ENCODE measurements around the gene USH1G. TPM values are rescaled to one million over a fixed set of nuclear protein-coding genes. Genes with fewer than 3 reads are reported as not detected.

Gene USH1G
- total and polyA plus RNA-seq, 2 of the 13 experiments (the other 11 are each of a cell fraction or from before 2014, with no cell fraction given) = 0.04 TPM; not detected in 1

DNA sequence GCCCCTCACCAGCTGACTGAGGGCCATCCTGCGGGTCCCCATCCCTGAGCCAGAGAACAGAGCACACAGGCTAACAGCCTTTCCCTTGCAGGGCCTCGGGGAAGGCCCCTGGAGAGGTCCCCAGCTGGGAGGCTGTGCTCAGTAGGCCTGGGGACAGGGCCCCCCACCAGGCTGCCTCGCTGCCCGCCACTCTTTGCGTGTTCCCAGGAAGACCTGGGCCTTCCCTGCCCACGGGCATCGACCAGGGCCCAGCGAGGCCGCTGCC lies 48.7 kb upstream of the USH1G start (continued):
- TF ChIP-seq, protein P1, sequence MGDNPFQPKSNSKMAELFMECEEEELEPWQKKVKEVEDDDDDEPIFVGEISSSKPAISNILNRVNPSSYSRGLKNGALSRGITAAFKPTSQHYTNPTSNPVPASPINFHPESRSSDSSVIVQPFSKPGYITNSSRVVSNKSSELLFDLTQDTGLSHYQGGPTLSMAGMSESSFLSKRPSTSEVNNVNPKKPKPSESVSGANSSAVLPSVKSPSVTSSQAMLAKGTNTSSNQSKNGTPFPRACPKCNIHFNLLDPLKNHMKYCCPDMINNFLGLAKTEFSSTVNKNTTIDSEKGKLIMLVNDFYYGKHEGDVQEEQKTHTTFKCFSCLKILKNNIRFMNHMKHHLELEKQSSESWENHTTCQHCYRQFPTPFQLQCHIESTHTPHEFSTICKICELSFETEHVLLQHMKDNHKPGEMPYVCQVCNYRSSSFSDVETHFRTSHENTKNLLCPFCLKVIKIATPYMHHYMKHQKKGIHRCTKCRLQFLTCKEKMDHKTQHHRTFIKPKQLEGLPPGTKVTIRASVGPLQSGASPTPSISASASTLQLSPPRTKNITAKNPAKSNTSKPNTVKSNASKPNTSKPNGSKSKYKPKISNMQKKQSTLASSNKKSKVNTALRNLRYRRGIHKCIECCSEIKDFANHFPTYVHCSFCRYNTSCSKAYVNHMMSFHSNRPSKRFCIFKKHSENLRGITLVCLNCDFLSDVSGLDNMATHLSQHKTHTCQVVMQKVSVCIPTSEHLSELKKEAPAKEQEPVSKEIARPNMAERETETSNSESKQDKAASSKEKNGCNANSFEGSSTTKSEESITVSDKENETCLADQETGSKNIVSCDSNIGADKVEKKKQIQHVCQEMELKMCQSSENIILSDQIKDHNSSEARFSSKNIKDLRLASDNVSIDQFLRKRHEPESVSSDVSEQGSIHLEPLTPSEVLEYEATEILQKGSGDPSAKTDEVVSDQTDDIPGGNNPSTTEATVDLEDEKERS (CRISPR knock-in tag; IDR thresholded peaks at IDR 0.05) = no peak
- no peak for TF ChIP-seq HOXA9 (CRISPR knock-in tag; IDR thresholded peaks at IDR 0.05; ENCODE audit: borderline replicate concordance)
- TF ChIP-seq ZNF790 (CRISPR knock-in tag; IDR thresholded peaks at IDR 0.05; ENCODE audit: borderline replicate concordance) = no peak
- TF ChIP-seq IKZF5 (CRISPR knock-in tag; IDR thresholded peaks at IDR 0.05) = no peak
- TF ChIP-seq TOPORS (CRISPR knock-in tag; IDR thresholded peaks at IDR 0.05) = no peak
- TF ChIP-seq ZNF512B (CRISPR knock-in tag; IDR thresholded peaks at IDR 0.05; ENCODE audit: borderline replicate concordance) = no peak
- TF ChIP-seq JUND (CRISPR knock-in tag; IDR thresholded peaks at IDR 0.05) = no peak
- TF ChIP-seq FOXP1 (IDR thresholded peaks at IDR 0.05) = no peak
- no peak for TF ChIP-seq FOXP1 (CRISPR knock-in tag; IDR thresholded peaks at IDR 0.05)
- TF ChIP-seq HDAC2 (CRISPR knock-in tag; IDR thresholded peaks at IDR 0.05) = no peak
- no peak for TF ChIP-seq IRF2 (CRISPR knock-in tag; IDR thresholded peaks at IDR 0.05)
- TF ChIP-seq ETV5 (CRISPR knock-in tag; IDR thresholded peaks at IDR 0.05; ENCODE audit: borderline replicate concordance) = no peak
- no peak for TF ChIP-seq GZF1 (CRISPR knock-in tag; IDR thresholded peaks at IDR 0.05)
- TF ChIP-seq, protein P2, sequence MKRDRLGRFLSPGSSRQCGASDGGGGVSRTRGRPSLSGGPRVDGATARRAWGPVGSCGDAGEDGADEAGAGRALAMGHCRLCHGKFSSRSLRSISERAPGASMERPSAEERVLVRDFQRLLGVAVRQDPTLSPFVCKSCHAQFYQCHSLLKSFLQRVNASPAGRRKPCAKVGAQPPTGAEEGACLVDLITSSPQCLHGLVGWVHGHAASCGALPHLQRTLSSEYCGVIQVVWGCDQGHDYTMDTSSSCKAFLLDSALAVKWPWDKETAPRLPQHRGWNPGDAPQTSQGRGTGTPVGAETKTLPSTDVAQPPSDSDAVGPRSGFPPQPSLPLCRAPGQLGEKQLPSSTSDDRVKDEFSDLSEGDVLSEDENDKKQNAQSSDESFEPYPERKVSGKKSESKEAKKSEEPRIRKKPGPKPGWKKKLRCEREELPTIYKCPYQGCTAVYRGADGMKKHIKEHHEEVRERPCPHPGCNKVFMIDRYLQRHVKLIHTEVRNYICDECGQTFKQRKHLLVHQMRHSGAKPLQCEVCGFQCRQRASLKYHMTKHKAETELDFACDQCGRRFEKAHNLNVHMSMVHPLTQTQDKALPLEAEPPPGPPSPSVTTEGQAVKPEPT (CRISPR knock-in tag; IDR thresholded peaks at IDR 0.05; ENCODE audit: low read depth) = no peak
- TF ChIP-seq ZNF143 (CRISPR knock-in tag; IDR thresholded peaks at IDR 0.05) = no peak
- TF ChIP-seq PREB (CRISPR knock-in tag; IDR thresholded peaks at IDR 0.05) = no peak
- TF ChIP-seq FOXO4 (CRISPR knock-in tag; conservative IDR thresholded peaks at IDR 0.05) = no peak
- TF ChIP-seq ZNF691 (CRISPR knock-in tag; IDR thresholded peaks at IDR 0.05; ENCODE audit: borderline replicate concordance, low read depth) = no peak
- TF ChIP-seq CHD4 (IDR thresholded peaks at IDR 0.05; ENCODE audit: borderline replicate concordance, low read length) = no peak

All from HepG2 (cell line).